IMR-90 (cell line): Measurements from ENCODE around the gene SIKE1. TPM values are rescaled to one million over a fixed set of nuclear protein-coding genes. Genes with fewer than 3 reads are reported as not detected.
A peak's percentile ranks its signal among the peaks of the same experiment; 100 is the strongest.

Experiments used
- ATAC-seq: fragments of 200-7000 bp; cut with Tn5 transposase; 2 replicates; pipeline ENCODE4 v1.9.1; 2020; ENCODE audit warnings: low read depth, mild to moderate bottlenecking, moderate library complexity
- BruUV-seq: library from RNA; stranded (reverse); fragments of 400-500 nt; replicated peaks from 2 replicates; lab custom pipeline; 2021; lab: Mats Ljungman, UMichigan
- CTCF ChIA-PET: fragments of 300-600 bp; formaldehyde crosslinking; extraction: SDS; loops from one replicate; lab custom pipeline; 2021; ENCODE audit warnings: antibody characterized with exemption; lab: Yijun Ruan, JAX
- POLR2A ChIA-PET: fragments of 300-600 bp; sonication (Branson Sonifier 250); formaldehyde crosslinking; loops from one replicate; lab custom pipeline; 2022; ENCODE audit warnings: antibody characterized with exemption; ENCODE audit not compliant: unreplicated experiment; lab: Charles Lee
- DNase-seq: peaks from one replicate; pipeline ENCODE4 v3.0.0; 2013
- H2AFZ ChIP-seq: replicated peaks from 2 replicates; pipeline ENCODE3; 2013; ENCODE audit warnings: low read length, mild to moderate bottlenecking; ENCODE audit not compliant: poor library complexity
- H2AK5ac ChIP-seq: 2 replicates; pipeline ENCODE4 v1.6.1; 2013; ENCODE audit warnings: low read depth, low read length, inconsistent platforms
- H2AK9ac ChIP-seq: replicated peaks from 2 replicates; pipeline ENCODE3; 2013; ENCODE audit warnings: mild to moderate bottlenecking, low read depth, low read length, moderate library complexity; ENCODE audit not compliant: poor library complexity
- H2BK120ac ChIP-seq: 2 replicates; pipeline ENCODE4 v1.6.1; 2013; ENCODE audit warnings: low read depth, low read length, inconsistent platforms
- H2BK15ac ChIP-seq: 3 replicates; pipeline ENCODE4 v1.6.1; 2013; ENCODE audit warnings: low read depth, low read length, inconsistent platforms
- H2BK20ac ChIP-seq: 2 replicates; pipeline ENCODE4 v1.6.1; 2013; ENCODE audit warnings: low read depth, mild to moderate bottlenecking, inconsistent platforms, low read length, moderate library complexity
- H2BK5ac ChIP-seq: 2 replicates; pipeline ENCODE4 v1.6.1; 2013; ENCODE audit warnings: mild to moderate bottlenecking, low read depth, low read length, inconsistent platforms; ENCODE audit not compliant: poor library complexity, severe bottlenecking
- H3K14ac ChIP-seq: replicated peaks from 2 replicates; pipeline ENCODE4 v1.6.1; 2013; ENCODE audit warnings: low read depth, low read length, inconsistent platforms
- H3K18ac ChIP-seq: 2 replicates; pipeline ENCODE4 v1.6.1; 2013; ENCODE audit warnings: low read depth, low read length, control low read depth
- H3K23ac ChIP-seq: 2 replicates; pipeline ENCODE4 v1.6.1; 2013; ENCODE audit warnings: low read depth, low read length, inconsistent platforms
- H3K27ac ChIP-seq: 2 replicates; pipeline ENCODE4 v1.5.1; 2013; ENCODE audit warnings: mild to moderate bottlenecking, control low read depth, low read length; ENCODE audit not compliant: insufficient read depth
- H3K27me3 ChIP-seq: 2 replicates; pipeline ENCODE4 v1.6.1; 2013; ENCODE audit warnings: low read length; ENCODE audit not compliant: control insufficient read depth, insufficient read depth
- H3K36me3 ChIP-seq: 2 replicates; pipeline ENCODE4 v1.6.1; 2013; ENCODE audit warnings: low read length, mixed read lengths; ENCODE audit not compliant: control insufficient read depth, insufficient read depth
- H3K4ac ChIP-seq: 2 replicates; pipeline ENCODE4 v1.6.1; 2013; ENCODE audit warnings: low read depth, low read length, inconsistent platforms
- H3K4me1 ChIP-seq: 2 replicates; pipeline ENCODE4 v1.6.1; 2013; ENCODE audit warnings: low read length, mixed read lengths; ENCODE audit not compliant: control insufficient read depth, insufficient read depth
- H3K4me2 ChIP-seq: 2 replicates; pipeline ENCODE4 v1.6.1; 2013; ENCODE audit warnings: low read depth, mild to moderate bottlenecking, control low read depth, low read length, moderate library complexity
- H3K4me3 ChIP-seq: 2 replicates; pipeline ENCODE4 v1.5.1; 2013; ENCODE audit warnings: low read depth, mild to moderate bottlenecking, control low read depth, low read length, moderate library complexity; ENCODE audit not compliant: insufficient read depth
- H3K56ac ChIP-seq: 2 replicates; pipeline ENCODE4 v1.6.1; 2013; ENCODE audit warnings: low read length, inconsistent platforms; ENCODE audit not compliant: insufficient read depth; ENCODE audit errors: extremely low read depth
- H3K79me1 ChIP-seq, 2 experiments: 2 replicates each; pipeline ENCODE4 v1.6.1; 2013; ENCODE audit warnings: low read length in 2 of 2, inconsistent platforms in 1 of 2, low read depth in 1 of 2
- H3K9ac ChIP-seq: 2 replicates; pipeline ENCODE4 v1.6.1; 2013; ENCODE audit warnings: low read depth, low read length, control low read depth
- H3K9me1 ChIP-seq: 2 replicates; pipeline ENCODE4 v1.6.1; 2013; ENCODE audit warnings: low read length, inconsistent platforms; ENCODE audit not compliant: insufficient read depth
- H3K9me3 ChIP-seq: 2 replicates; pipeline ENCODE4 v1.6.1; 2013; ENCODE audit warnings: low read length; ENCODE audit not compliant: control insufficient read depth, insufficient read depth
- H4K20me1 ChIP-seq: 2 replicates; pipeline ENCODE4 v1.6.1; 2013; ENCODE audit warnings: low read length, inconsistent platforms; ENCODE audit not compliant: insufficient read depth
- H4K5ac ChIP-seq: 2 replicates; pipeline ENCODE4 v1.6.1; 2013; ENCODE audit warnings: mild to moderate bottlenecking, low read depth, low read length, control low read depth
- H4K8ac ChIP-seq, 2 experiments: 2 replicates each; pipeline ENCODE4 v1.6.1; 2013; ENCODE audit warnings: low read depth in 2 of 2, low read length in 2 of 2, control low read depth in 1 of 2, inconsistent platforms in 1 of 2
- H4K91ac ChIP-seq: 2 replicates; pipeline ENCODE4 v1.6.1; 2013; ENCODE audit warnings: low read depth, low read length, inconsistent platforms; ENCODE audit not compliant: insufficient read depth
- CTCF ChIP-seq: conservative IDR thresholded peaks from 2 replicates; pipeline ENCODE4 v1.5.1; 2012; ENCODE audit warnings: mild to moderate bottlenecking, low read depth, low read length, improper control_type of control experiment
- MAFK ChIP-seq: IDR thresholded peaks from 2 replicates; pipeline ENCODE4 v1.6.1; 2012; ENCODE audit warnings: low read depth, low read length, improper control_type of control experiment
- USF2 ChIP-seq: fragments of 150-350 bp; IDR thresholded peaks from 2 replicates; pipeline ENCODE4 v1.6.1; 2017; ENCODE audit warnings: mild to moderate bottlenecking, antibody characterized with exemption, low read length, low read depth
- WGBS, 2 experiments: methylation state at CpG; one replicate each; pipeline versions ENCODE4 v1.1.5 to v1.1.7; 2013; ENCODE audit warnings: missing lambda C conversion rate in 2 of 2; ENCODE audit not compliant: insufficient read length in 1 of 2; ENCODE audit errors: extremely low coverage in 2 of 2; 5-methylcytosine and 5-hydroxymethylcytosine counted together
- dilution Hi-C: fragments of 300-500 bp; cut with HindIII; formaldehyde crosslinking; loops from one replicate; pipeline ENCODE4 v1.14.3; 2018; ENCODE audit warnings: low sequenced_read_pairs; ENCODE audit not compliant: unreplicated experiment
- in situ Hi-C: fragments of 300-500 bp; cut with MboI; formaldehyde crosslinking; loops from 3 replicates; pipeline ENCODE4 v1.14.3; 2019; ENCODE audit warnings: low sequenced_read_pairs, inconsistent platforms, mixed read lengths
- intact Hi-C: fragments of 100-400 bp; cut with micrococcal nuclease; formaldehyde crosslinking; loops from 2 replicates; pipeline ENCODE4 v1.10.0; 2022
- polyA plus RNA-seq, 3 experiments: library from polyadenylated mRNA; depleted of rRNA; stranded (reverse); fragments of >200 nt; gene quantifications; 2 replicates each; pipeline ENCODE4 v1.2.3, GENCODE V29; 2012; ENCODE audit warnings: low replicate concordance in 1 of 3
- total RNA-seq: library from RNA; depleted of rRNA; stranded (reverse); fragments of >200 nt; gene quantifications from 2 replicates; pipeline ENCODE4 v1.2.3, GENCODE V29; 2012

Gene SIKE1
- total and polyA plus RNA-seq, 2 of the 4 experiments (the other 2 are of a cell fraction): 20.9 to 49.1 TPM

GRCh38 chr1:114745291-114745690, 35.2 kb downstream of the SIKE1 start:
- Histone ChIP-seq H3K9me3 (no peaks in the 10 kb centered on the region), H3K14ac (no peak overlapping the region), H3K4me3 (no peak overlapping the region), H2AK5ac (no peak overlapping the region), H3K79me1 (peaks cover 7 to 30% of the 10 kb centered on the region in 2 experiments; a peak in 3 of 4 replicates), H2BK5ac (no peak overlapping the region), H3K4me1 (no peaks in the 10 kb centered on the region), H3K18ac (no peak overlapping the region), H4K5ac (no peak overlapping the region), H3K4me2 (no peak overlapping the region), H3K23ac (no peak overlapping the region), H4K8ac (no peak overlapping the region), H3K36me3 (peaks cover 28% of the 10 kb centered on the region), H4K20me1 (peaks cover 77% of the 10 kb centered on the region), H2BK15ac (no peak overlapping the region), H4K91ac (no peak overlapping the region), H2AFZ (no peak overlapping the region), H3K56ac (no peak overlapping the region), H3K27ac (no peak overlapping the region), H2BK120ac (no peak overlapping the region), H2BK20ac (no peak overlapping the region), H3K4ac (no peak overlapping the region), H3K9ac (no peak overlapping the region), H3K9me1 (no peaks in the 10 kb centered on the region), H2AK9ac (no peak overlapping the region), H3K27me3 (no peaks in the 10 kb centered on the region)
- no TSS peak for BruUV-seq
- DNase-seq: peak; percentile 66
- dilution Hi-C loops: no loop called here
- TF ChIP-seq CTCF (no peak), USF2 (no peak), MAFK (peak; percentile 35; the same call in 1 of the 2 replicates)
- ATAC-seq: no peak
- WGBS, 2 experiments: 86% methylated on average over 1 of the region's 2 CpGs; no CpG with 5 or more reads in 1 of the 2 experiments
- POLR2A ChIA-PET: no interaction called here
- intact Hi-C loops: loop anchor here (5.0 kb wide), 1 partner anchor 1218 kb away; no protein-coding TSS in a partner anchor
- in situ Hi-C loops: loop anchor here (25.0 kb wide), 1 partner anchor 567 kb away; no protein-coding TSS in a partner anchor
- CTCF ChIA-PET: no interaction called here
